GM23338 (cell line): ENCODE measurements around the gene SLC25A17. TPM values are rescaled to one million over a fixed set of nuclear protein-coding genes. Genes with fewer than 3 reads are reported as not detected.

Experiments used
- ATAC-seq: fragments of 200-7000 bp; cut with Tn5 transposase; 3 replicates; pipeline ENCODE4 v1.9.1; 2020
- DNase-seq: peaks from one replicate; pipeline ENCODE4 v3.0.0-alpha.2; 2015; ENCODE audit warnings: low spot score
- H2AFZ ChIP-seq: fragments of 200-600 bp; sonication (generic); 2 replicates; pipeline ENCODE4 v1.8.0; 2016; ENCODE audit warnings: antibody characterized with exemption, mild to moderate bottlenecking, moderate library complexity
- H3F3A ChIP-seq: fragments of 200-600 bp; sonication (generic); replicated peaks from 2 replicates; pipeline ENCODE4 v1.8.0; 2017; ENCODE audit warnings: antibody characterized with exemption, mixed run types, low read depth
- H3K27ac ChIP-seq: fragments of 200-600 bp; sonication (generic); 2 replicates; pipeline ENCODE4 v1.6.1; 2016; ENCODE audit warnings: low read depth
- H3K27me3 ChIP-seq: fragments of 200-600 bp; sonication (generic); 2 replicates; pipeline ENCODE4 v1.8.0; 2016; ENCODE audit warnings: mild to moderate bottlenecking, mixed run types, moderate library complexity; ENCODE audit not compliant: insufficient read depth
- H3K36me3 ChIP-seq: fragments of 200-600 bp; sonication (generic); 2 replicates; pipeline ENCODE4 v1.8.0; 2016; ENCODE audit warnings: mild to moderate bottlenecking; ENCODE audit not compliant: insufficient read depth
- H3K4me1 ChIP-seq: fragments of 200-600 bp; sonication (generic); 2 replicates; pipeline ENCODE4 v1.8.0; 2016; ENCODE audit warnings: mild to moderate bottlenecking, moderate library complexity; ENCODE audit not compliant: insufficient read depth
- H3K4me2 ChIP-seq: fragments of 200-600 bp; sonication (generic); 2 replicates; pipeline ENCODE4 v1.7.1; 2017; ENCODE audit warnings: mixed run types
- H3K4me3 ChIP-seq: fragments of 200-600 bp; sonication (generic); 2 replicates; pipeline ENCODE4 v1.6.1; 2016; ENCODE audit warnings: mixed run types
- H3K79me2 ChIP-seq: fragments of 200-600 bp; sonication (generic); replicated peaks from 2 replicates; pipeline ENCODE4 v1.8.0; 2017; ENCODE audit warnings: mild to moderate bottlenecking; ENCODE audit not compliant: insufficient read depth
- H3K9me2 ChIP-seq: fragments of 200-600 bp; sonication (generic); 2 replicates; pipeline ENCODE4 v1.8.0; 2017; ENCODE audit not compliant: insufficient read depth
- H4K20me1 ChIP-seq: fragments of 200-600 bp; sonication (generic); replicated peaks from 2 replicates; pipeline ENCODE4 v1.8.0; 2017; ENCODE audit warnings: mild to moderate bottlenecking; ENCODE audit not compliant: insufficient read depth
- H3K27ac Mint-ChIP-seq: 2 replicates; pipeline ENCODE4 v1.8.0; 2020; ENCODE audit warnings: inconsistent platforms, mild to moderate bottlenecking, moderate library complexity, mixed read lengths
- H3K27me3 Mint-ChIP-seq: 3 replicates; pipeline ENCODE4 v1.8.0; 2022; ENCODE audit warnings: low read depth, mild to moderate bottlenecking, moderate library complexity, mixed read lengths, inconsistent platforms; ENCODE audit not compliant: insufficient read depth, poor library complexity
- H3K36me3 Mint-ChIP-seq: 3 replicates; pipeline ENCODE4 v1.8.0; 2021; ENCODE audit warnings: low read depth, mild to moderate bottlenecking, inconsistent platforms, moderate library complexity, mixed read lengths
- H3K4me1 Mint-ChIP-seq: 3 replicates; pipeline ENCODE4 v1.8.0; 2020; ENCODE audit warnings: mild to moderate bottlenecking, inconsistent platforms, mixed read lengths
- H3K4me3 Mint-ChIP-seq: 3 replicates; pipeline ENCODE4 v1.8.0; 2021; ENCODE audit warnings: moderate library complexity, mild to moderate bottlenecking, inconsistent platforms, mixed read lengths
- H3K9me3 Mint-ChIP-seq: 3 replicates; pipeline ENCODE4 v1.8.0; 2020; ENCODE audit warnings: moderate library complexity, mild to moderate bottlenecking, inconsistent platforms, mixed read lengths
- POLR2AphosphoS5 ChIP-seq: IDR thresholded peaks from 2 replicates; pipeline ENCODE4 v1.6.1; 2016; ENCODE audit warnings: antibody characterized with exemption, low read depth
- polyA plus RNA-seq: library from polyadenylated mRNA; unstranded; fragments of >200 nt; fragmentation: Nextera tagmentation; extraction: Ambion mirVana; gene quantifications from 2 replicates; pipeline ENCODE4 v1.2.1, GENCODE V29; 2016
- total RNA-seq: library from RNA; depleted of rRNA; stranded (reverse); fragments of >200 nt; shearing (Covaris generic); gene quantifications from 2 replicates; pipeline ENCODE4 v1.2.3, GENCODE V29; 2014
- TF ChIP-seq, protein P1 (sequence below): fragments of 250-450 bp; sonication (Bioruptor Pico); IDR thresholded peaks from 2 replicates; pipeline ENCODE4 v1.5.0; 2020; ENCODE audit warnings: mild to moderate bottlenecking, moderate library complexity
- TF ChIP-seq, protein P2 (sequence below), 2 experiments: fragments of 200-600 bp in 1 of 2; sonication (generic) in 1 of 2; conservative IDR thresholded peaks; 2 replicates each; pipeline versions ENCODE4 v1.5.1 to v1.6.1; 2016 to 2017; ENCODE audit warnings: antibody characterized with exemption in 2 of 2, low read depth in 2 of 2, mild to moderate bottlenecking in 2 of 2, moderate library complexity in 1 of 2

Gene SLC25A17
- total and polyA plus RNA-seq, 2 experiments from 2014 or later: 35.4 to 43.6 TPM

DNA sequence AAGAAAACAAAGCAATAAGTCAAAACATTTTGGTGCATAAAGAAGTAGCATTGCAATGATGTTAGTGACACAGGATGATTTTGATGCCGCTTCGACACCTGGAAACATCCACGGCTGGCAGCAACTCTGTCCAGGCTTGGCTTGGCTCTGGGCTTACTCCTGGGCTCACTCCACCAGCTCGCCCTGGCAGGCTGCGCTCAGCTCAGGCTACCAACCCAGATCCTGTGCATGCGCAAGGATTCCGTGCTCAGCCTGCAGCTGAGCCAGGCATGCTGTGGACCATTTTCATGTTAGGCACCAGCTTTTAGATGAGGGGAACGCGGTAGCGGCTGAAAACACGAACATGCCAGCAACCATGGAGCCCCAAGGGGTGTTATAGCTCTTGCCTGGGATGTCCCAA, 66.0 kb downstream of the SLC25A17 start:
- Histone ChIP-seq H2AFZ (peak overlapping the region; percentile 10; the same call in 1 of the 2 replicates), H3K27ac (no peak overlapping the region), H3K4me2 (no peak overlapping the region), H3K36me3 (peaks cover 3% of the 10 kb centered on the region; the same call in 1 of the 2 replicates), H3K4me1 (peaks cover 15% of the 10 kb centered on the region; the same call in 1 of the 2 replicates), H3K9me2 (no peaks in the 10 kb centered on the region; the same call in 1 of the 2 replicates), H3K4me3 (no peak overlapping the region), H3K27me3 (no peaks in the 10 kb centered on the region), H3K79me2 (no peaks in the 10 kb centered on the region), H4K20me1 (no peaks in the 10 kb centered on the region), H3F3A (no peaks in the 10 kb centered on the region)
- no peak for ATAC-seq
- Mint-ChIP-seq H3K9me3 (peaks cover 25% of the 10 kb centered on the region), H3K36me3 (peaks cover 16% of the 10 kb centered on the region; the same call in 2 of the 3 replicates), H3K4me3 (no peak overlapping the region), H3K4me1 (peaks cover 21% of the 10 kb centered on the region), H3K27me3 (peaks cover 10% of the 10 kb centered on the region), H3K27ac (no peak overlapping the region)
- no peak for DNase-seq
- no peak for TF ChIP-seq POLR2AphosphoS5
- TF ChIP-seq, protein P1, sequence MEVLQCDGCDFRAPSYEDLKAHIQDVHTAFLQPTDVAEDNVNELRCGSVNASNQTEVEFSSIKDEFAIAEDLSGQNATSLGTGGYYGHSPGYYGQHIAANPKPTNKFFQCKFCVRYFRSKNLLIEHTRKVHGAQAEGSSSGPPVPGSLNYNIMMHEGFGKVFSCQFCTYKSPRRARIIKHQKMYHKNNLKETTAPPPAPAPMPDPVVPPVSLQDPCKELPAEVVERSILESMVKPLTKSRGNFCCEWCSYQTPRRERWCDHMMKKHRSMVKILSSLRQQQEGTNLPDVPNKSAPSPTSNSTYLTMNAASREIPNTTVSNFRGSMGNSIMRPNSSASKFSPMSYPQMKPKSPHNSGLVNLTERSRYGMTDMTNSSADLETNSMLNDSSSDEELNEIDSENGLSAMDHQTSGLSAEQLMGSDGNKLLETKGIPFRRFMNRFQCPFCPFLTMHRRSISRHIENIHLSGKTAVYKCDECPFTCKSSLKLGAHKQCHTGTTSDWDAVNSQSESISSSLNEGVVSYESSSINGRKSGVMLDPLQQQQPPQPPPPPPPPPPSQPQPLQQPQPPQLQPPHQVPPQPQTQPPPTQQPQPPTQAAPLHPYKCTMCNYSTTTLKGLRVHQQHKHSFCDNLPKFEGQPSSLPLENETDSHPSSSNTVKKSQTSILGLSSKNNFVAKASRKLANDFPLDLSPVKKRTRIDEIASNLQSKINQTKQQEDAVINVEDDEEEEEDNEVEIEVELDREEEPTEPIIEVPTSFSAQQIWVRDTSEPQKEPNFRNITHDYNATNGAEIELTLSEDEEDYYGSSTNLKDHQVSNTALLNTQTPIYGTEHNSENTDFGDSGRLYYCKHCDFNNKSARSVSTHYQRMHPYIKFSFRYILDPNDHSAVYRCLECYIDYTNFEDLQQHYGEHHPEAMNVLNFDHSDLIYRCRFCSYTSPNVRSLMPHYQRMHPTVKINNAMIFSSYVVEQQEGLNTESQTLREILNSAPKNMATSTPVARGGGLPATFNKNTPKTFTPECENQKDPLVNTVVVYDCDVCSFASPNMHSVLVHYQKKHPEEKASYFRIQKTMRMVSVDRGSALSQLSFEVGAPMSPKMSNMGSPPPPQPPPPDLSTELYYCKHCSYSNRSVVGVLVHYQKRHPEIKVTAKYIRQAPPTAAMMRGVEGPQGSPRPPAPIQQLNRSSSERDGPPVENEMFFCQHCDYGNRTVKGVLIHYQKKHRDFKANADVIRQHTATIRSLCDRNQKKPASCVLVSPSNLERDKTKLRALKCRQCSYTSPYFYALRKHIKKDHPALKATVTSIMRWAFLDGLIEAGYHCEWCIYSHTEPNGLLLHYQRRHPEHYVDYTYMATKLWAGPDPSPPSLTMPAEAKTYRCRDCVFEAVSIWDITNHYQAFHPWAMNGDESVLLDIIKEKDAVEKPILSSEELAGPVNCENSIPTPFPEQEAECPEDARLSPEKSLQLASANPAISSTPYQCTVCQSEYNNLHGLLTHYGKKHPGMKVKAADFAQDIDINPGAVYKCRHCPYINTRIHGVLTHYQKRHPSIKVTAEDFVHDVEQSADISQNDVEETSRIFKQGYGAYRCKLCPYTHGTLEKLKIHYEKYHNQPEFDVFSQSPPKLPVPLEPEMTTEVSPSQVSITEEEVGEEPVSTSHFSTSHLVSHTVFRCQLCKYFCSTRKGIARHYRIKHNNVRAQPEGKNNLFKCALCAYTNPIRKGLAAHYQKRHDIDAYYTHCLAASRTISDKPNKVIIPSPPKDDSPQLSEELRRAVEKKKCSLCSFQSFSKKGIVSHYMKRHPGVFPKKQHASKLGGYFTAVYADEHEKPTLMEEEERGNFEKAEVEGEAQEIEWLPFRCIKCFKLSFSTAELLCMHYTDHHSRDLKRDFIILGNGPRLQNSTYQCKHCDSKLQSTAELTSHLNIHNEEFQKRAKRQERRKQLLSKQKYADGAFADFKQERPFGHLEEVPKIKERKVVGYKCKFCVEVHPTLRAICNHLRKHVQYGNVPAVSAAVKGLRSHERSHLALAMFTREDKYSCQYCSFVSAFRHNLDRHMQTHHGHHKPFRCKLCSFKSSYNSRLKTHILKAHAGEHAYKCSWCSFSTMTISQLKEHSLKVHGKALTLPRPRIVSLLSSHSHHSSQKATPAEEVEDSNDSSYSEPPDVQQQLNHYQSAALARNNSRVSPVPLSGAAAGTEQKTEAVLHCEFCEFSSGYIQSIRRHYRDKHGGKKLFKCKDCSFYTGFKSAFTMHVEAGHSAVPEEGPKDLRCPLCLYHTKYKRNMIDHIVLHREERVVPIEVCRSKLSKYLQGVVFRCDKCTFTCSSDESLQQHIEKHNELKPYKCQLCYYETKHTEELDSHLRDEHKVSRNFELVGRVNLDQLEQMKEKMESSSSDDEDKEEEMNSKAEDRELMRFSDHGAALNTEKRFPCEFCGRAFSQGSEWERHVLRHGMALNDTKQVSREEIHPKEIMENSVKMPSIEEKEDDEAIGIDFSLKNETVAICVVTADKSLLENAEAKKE: no peak
- TF ChIP-seq, protein P2, sequence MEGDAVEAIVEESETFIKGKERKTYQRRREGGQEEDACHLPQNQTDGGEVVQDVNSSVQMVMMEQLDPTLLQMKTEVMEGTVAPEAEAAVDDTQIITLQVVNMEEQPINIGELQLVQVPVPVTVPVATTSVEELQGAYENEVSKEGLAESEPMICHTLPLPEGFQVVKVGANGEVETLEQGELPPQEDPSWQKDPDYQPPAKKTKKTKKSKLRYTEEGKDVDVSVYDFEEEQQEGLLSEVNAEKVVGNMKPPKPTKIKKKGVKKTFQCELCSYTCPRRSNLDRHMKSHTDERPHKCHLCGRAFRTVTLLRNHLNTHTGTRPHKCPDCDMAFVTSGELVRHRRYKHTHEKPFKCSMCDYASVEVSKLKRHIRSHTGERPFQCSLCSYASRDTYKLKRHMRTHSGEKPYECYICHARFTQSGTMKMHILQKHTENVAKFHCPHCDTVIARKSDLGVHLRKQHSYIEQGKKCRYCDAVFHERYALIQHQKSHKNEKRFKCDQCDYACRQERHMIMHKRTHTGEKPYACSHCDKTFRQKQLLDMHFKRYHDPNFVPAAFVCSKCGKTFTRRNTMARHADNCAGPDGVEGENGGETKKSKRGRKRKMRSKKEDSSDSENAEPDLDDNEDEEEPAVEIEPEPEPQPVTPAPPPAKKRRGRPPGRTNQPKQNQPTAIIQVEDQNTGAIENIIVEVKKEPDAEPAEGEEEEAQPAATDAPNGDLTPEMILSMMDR (conservative IDR thresholded peaks at IDR 0.05; ENCODE audit: low read depth in 2 of 2): no peak

DNA sequence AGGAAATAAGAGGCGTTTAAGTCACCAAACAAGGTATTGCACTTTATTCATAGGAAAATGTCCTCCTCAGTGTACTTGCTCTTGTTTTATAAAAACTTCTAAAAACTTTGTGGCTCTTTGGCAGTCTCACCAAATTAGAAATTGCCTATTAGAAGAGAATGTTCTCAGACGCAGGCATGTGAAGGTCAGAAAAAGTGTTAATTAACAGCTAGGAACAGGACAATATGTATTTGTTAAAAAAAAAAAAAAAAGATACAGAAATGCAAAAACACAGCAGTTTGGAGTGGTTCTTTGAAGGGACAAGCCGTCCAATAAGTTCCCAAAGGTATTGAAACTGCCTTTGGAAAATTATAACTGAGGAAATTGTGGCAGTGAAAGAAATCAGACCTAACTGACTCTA, 67.9 kb downstream of the SLC25A17 start:
- Histone ChIP-seq H3K9me2 (no peaks in the 10 kb centered on the region; the same call in 1 of the 2 replicates), H3K4me2 (no peak overlapping the region), H3F3A (0 out of 2 replicates have a peak, but pooled peaks cover 4% of the 10 kb centered on the region), H4K20me1 (no peaks in the 10 kb centered on the region), H3K36me3 (peaks cover 6% of the 10 kb centered on the region; the same call in 1 of the 2 replicates), H3K79me2 (no peaks in the 10 kb centered on the region), H2AFZ (no peak overlapping the region), H3K27ac (peak overlapping the region; percentile 42; the same call in 1 of the 2 replicates), H3K27me3 (no peaks in the 10 kb centered on the region), H3K4me1 (peaks cover 8% of the 10 kb centered on the region; the same call in 1 of the 2 replicates), H3K4me3 (no peak overlapping the region)
- H3K4me1 Mint-ChIP-seq: peaks cover 13% of the 10 kb centered on the region
- H3K4me3 Mint-ChIP-seq: no peak overlapping the region
- DNase-seq (no peak), ATAC-seq (no peak)
- H3K27me3 Mint-ChIP-seq: peaks cover 5% of the 10 kb centered on the region
- no peak overlapping the region for H3K27ac Mint-ChIP-seq
- peaks cover 29% of the 10 kb centered on the region; the same call in 2 of the 3 replicates for H3K36me3 Mint-ChIP-seq
- H3K9me3 Mint-ChIP-seq: peaks cover 43% of the 10 kb centered on the region
- TF ChIP-seq, protein P1: no peak
